Measurements from ENCODE around the gene KIF27.

- TF ChIP-seq, protein P1, sequence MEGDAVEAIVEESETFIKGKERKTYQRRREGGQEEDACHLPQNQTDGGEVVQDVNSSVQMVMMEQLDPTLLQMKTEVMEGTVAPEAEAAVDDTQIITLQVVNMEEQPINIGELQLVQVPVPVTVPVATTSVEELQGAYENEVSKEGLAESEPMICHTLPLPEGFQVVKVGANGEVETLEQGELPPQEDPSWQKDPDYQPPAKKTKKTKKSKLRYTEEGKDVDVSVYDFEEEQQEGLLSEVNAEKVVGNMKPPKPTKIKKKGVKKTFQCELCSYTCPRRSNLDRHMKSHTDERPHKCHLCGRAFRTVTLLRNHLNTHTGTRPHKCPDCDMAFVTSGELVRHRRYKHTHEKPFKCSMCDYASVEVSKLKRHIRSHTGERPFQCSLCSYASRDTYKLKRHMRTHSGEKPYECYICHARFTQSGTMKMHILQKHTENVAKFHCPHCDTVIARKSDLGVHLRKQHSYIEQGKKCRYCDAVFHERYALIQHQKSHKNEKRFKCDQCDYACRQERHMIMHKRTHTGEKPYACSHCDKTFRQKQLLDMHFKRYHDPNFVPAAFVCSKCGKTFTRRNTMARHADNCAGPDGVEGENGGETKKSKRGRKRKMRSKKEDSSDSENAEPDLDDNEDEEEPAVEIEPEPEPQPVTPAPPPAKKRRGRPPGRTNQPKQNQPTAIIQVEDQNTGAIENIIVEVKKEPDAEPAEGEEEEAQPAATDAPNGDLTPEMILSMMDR (IDR thresholded peaks at IDR 0.05) = no peak
- TF ChIP-seq EZH2phosphoT487 (IDR thresholded peaks at IDR 0.05) = no peak
- TF ChIP-seq EZH2 (IDR thresholded peaks at IDR 0.05) = no peak
Observed at GRCh38 chr9:83962165-83962564, 40.9 kb upstream of the KIF27 start.

Data from neural progenitor cell (in vitro differentiated cells).